GM18519 (cell line): ENCODE results near the gene RFTN2.
"Not testable (repeated sequence)": the region's sequence is repeated elsewhere in the genome, so short reads cannot be mapped to it uniquely, and the experiment has no call there.

Source experiments
- ATAC-seq: cut with Tn5 transposase; IDR thresholded peaks from one replicate; pipeline ENCODE4 v1.9.1; 2021; ENCODE audit warnings: mild to moderate bottlenecking, moderate library complexity; ENCODE audit not compliant: unreplicated experiment, low FRiP score

Gene RFTN2, protein sequence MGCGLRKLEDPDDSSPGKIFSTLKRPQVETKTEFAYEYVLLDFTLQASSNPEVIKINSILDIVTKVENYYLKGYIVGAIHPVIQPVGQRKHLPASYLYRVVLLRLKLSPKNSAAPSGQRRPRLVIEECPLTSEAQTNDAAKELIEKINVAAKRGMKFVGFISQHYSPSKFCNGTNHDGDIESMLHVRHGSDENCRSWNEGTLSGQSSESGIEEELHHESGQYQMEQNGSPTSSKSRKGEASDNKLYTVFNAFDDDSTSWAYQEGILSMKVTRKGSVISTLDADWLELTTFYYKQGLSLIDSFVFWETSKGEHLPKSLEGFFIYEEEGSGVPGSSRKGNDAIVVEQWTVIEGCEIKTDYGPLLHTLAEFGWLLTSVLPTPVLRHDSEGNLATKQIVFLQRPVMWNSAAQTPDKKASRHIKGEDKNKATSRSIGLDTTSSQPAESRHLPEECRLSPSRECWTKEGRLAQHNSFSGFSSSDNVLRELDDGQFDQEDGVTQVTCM

DNA sequence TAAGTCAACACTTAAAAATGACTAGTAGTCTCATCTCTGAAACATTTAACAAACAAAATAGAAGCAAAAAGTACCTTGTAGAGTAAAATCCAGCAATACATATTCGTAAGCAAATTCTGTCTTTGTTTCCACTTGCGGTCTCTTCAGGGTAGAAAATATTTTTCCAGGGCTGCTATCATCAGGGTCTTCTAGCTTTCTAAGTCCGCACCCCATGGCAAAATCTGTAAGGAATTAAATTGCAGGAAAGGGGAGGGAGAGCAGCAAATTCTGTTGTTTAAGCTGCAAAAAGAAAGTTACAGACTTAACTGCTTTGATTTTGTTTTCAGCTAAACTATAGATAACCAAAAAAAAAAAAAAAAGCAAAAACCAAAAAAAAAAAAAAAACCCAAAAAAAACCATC lies at the start of gene RFTN2:
Gene RFTN2 (minus strand): TSS at position 342 of the 400 bp plus-strand sequence. CDS start 129 bp downstream, at position 213.
- ATAC-seq, result no peak

DNA sequence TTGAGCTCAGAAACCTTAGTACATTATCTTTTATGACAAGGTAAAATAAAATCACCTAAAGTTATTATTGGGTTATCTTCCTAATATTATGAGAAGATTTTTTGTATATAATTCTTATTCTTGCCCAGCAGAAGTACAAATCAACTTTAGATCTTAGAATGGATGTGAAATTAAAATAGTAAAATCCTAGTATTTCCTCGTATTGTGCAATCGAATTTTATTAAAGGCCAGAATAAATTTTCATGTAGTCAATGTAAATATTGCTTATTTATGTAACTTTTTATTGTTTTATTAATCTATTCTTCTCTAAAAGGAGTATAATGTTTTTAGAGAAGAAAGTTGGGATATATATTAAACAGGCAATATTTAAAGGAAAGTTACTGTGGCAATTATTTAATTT lies 42.5 kb upstream of the RFTN2 start:
- ATAC-seq, result no peak

DNA sequence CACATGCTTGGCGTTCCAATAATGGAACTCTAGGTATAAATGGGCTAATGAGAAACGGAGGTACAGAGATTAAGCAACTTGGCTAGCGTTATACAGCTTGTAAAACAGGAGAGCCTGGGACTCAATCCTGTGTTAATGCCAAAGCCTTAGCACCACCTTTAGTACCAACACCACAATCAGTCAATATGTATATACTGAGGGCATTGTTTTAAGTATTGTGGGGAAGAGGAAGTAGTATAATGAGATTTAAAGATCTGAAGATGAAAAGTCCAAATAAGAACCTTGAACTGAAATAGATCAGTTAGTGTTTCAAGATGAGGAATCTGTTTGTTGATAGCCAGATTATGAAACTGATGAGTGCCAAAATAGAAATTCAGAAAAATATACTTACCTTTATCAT lies 37.9 kb upstream of the RFTN2 start:
- no peak for ATAC-seq

DNA sequence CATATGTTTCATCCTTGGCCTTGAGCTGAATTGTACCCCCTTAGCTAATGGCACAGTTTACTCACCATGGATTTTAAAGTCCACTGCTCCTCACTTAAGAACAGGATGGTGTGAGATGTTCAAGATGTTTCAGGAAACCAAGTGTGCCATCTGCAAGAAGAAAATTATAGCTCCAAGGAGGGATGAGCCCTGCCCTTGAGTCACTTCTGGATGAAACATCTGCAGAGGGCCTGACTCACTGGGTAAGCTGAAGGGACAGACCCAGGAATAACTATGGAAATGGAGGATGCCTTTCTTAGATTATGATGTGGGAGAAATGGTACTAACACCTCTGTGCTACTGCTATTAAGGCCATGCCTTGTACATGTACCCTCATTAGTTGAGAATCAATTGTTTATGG lies 36.2 kb upstream of the RFTN2 start:
- no peak for ATAC-seq

DNA sequence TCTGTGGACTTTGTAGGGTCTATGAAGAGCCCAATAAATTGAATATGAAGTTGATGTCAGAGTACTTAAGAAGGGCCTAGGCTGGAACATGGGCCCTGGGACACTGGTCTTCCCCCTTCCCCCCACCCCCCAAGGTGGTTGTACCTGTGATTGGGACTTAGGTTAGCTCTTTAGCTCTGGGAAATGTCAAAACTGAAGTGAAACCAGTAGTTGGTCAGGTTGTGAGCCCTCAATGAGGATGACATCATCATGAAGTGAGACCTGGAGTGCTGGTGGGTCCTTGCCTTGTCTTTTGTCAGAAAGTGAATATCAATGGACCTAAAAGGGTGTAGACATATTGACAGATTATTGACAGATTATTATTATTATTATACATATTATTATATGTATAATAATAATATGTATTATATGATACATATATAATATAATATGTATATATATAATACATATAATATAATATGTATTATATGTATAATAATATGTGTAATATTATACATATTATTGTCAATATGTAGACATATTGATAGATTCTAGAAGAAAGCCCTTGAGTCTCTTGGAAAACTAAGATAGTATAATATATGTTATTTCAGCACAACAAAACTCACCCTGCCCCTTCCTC lies 35.1 kb upstream of the RFTN2 start:
- peak; percentile 82 for ATAC-seq

DNA sequence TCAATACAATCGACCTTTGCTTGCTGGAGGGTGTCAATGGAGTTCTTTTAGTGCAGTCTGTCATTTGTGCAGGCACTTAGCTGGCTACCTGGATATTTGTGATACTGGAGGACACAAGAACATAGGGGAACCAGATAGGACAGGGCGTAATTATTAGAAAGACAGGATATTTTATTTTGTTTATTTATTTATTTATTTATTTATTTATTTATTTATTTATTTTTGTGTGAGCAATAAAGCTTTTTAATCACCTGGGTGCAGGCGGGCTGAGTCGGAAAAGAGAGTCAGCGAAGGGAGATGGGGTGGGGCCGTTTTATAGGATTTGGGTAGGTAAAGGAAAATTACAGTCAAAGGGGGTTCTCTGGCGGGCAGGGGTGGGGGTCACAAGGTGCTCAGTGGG lies 33.8 kb upstream of the RFTN2 start:
- not testable (repeated sequence) for ATAC-seq

DNA sequence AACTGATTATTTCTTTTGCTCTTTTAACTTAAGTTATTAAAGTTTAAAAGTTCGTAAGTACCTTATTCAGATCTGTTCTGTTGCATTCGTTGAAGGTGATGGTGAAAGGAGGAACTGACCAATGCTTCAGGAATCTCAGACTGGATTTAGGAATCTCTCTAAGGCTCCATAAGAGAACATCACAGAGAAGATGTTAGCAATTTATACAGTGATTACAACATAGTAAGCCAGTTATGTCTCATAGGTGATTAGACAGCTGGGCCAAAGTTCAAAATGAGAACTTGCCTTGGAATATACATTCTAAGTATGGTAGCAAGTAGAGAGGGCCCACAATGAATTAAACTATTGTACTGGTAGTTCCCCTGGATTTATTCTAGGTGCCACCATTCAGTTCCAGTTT lies 32.9 kb upstream of the RFTN2 start:
- no peak for ATAC-seq

DNA sequence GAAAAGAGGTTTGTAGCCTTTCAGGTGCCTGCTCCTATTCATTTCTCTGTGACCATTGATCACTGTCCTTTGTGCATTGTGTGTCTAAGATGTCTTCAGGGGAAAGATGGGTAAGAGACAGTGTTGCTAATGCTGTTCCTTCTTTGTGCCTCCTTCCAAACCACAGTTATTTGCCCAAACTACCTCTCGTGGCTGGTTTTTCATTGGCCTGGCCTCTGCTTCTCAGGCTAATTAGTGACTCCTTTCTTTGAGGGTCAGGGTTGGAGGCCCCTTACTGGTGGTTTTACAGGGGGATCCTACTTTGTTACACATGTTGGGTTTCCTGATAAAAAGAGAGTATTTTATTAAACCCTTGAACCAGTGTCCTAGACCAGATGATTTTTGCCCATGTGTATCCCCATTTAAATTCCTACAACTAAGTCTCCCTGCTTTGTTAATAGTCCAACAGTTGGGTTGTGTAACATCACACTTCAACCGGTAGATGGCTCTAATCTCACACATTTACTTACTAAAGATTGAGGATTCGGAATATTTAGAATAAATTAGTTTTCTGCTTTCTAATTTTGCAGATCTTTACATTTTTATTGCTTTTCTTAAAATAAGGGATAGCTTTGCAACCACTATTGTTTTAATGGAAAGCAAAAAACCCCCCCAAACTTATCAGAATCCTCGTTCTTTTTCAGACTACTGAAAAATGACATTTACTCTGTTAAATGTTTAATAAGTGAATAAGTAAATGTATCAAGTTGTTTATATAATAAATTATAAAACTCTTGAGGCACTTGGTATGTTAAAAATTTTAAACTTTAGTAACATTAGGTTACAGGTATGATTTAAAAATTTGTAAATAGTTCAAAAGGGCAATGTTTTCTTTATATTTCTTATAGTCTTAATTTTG lies 32.2 kb upstream of the RFTN2 start:
- no peak for ATAC-seq

DNA sequence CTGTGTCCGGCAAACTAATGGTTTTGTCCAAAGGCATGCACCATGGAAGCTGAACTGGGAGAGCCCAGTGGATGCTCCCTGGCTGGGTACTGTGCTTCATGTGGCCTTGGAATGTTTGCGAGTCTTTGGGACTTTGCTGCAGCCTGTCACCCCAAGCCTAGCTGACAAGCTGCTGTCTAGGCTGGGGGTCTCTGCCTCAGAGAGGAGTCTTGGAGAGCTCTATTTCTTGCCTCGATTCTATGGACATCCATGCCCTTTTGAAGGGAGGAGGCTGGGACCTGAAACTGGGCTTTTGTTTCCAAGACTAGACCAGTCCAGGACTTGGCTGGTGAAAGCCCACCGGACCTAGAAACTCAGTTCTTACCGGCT lies 31.4 kb upstream of the RFTN2 start:
- ATAC-seq, result no peak

DNA sequence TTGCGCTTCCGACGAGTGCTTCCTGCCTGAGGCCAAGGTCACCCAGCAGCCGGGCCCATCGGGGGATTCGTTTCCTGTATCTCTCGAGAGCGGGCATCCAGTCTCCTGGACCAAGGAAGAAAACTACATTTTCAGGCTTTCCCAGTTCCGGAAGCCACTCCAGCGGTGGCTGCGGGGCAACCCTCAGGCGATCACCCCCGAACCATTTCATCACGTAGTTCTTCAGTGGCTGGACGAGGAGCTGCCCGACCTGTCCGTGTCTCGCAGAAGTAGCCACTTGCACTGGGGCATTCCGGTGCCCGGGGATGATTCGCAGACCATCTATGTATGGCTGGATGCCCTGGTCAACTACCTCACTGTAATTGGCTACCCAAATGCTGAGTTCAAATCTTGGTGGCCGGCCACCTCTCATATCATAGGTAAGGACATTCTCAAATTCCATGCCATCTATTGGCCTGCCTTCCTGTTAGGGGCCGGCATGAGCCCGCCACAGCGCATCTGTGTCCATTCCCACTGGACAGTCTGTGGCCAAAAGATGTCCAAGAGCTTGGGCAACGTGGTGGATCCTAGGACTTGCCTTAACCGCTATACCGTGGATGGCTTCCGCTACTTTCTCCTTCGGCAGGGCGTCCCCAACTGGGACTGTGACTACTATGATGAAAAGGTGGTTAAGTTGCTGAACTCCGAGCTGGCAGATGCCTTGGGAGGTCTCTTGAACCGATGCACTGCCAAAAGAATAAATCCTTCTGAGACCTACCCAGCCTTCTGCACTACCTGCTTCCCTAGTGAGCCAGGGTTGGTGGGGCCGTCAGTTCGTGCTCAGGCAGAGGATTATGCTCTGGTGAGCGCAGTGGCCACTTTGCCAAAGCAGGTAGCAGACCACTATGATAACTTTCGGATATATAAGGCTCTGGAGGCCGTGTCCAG lies 30.8 kb upstream of the RFTN2 start:
- ATAC-seq, result peak; percentile 9

DNA sequence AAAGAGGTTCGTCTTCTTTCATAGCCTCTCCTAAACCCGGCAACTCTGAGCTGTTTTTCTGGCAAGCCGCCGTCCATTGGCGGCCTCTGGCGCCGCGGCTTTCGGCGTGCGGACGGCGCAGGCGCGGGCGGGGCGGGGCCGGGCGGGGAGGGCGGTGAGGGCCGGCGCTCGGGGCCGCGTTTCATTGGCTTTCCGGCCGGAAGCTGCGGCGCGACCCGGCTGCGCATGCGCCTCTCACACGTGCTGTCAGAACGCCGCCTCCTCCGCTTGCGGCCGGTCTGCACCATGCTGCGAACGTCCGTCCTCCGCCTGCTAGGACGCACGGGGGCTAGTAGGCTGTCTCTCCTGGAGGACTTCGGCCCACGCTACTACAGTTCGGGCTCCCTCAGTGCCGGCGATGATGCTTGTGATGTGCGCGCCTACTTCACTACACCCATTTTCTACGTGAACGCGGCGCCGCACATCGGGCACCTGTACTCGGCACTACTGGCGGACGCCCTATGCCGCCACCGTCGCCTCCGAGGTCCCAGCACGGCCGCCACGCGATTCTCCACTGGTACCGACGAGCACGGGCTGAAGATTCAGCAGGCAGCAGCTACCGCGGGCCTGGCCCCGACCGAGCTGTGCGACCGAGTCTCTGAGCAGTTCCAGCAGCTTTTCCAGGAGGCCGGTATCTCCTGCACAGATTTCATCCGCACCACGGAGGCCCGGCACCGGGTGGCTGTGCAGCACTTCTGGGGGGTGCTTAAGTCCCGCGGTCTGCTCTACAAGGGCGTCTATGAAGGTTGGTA lies 29.9 kb upstream of the RFTN2 start, which contains the start of gene MARS2:
Gene MARS2 (plus strand): TSS at position 249 of the 791 bp plus-strand sequence. CDS start 37 bp downstream, at position 286.
- ATAC-seq, result peak; percentile 72

DNA sequence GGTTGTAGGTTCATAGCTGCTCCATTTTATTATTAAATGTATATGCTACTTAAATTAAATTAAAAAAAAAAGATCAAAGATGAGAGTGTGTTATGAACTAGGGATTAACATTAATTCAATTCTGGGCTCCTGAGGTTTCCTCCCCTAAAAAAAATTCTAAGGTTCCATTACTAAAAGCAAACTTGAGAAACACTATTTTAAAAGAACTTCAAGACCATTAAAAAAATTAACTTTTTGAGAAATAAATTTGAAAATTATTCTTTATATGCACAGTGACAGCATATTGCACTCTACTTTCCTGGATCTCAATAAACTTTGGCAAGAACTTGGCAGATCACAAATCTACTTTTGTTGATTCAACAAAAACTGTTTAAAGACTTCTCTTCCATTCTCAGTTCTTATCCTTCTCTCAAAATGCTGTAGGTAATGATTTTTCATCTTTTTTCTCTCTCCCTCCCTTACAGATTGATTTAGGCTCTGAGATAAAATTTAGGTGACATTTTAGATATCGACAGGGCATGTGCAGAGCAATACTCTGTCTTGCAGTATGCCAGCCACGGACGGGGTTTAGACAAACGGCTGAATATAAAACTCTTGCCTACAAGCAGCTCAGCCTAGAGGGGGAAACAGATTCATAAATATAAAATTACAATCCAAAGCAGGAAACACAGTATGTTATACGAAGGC lies 29.2 kb upstream of the RFTN2 start:
- peak; percentile 15 for ATAC-seq

DNA sequence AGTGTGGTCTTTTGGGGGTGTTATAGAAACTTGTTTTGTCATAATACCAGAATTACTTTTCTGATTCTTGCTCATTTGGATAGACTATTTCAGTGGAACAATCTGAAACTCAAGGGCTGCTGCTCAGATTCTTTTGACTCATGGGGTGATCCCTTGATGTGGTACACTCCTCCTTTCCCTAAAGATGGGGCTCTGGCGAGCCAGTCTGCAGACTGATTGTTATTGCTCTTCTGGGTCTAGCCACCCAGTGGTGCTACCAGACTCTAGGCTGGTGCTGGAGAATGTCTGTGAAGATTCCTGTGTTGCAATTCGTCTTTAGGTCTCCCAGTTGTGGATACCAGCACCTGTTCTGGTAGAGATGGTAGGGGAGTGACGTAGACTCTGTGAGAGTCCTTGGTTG lies 25.6 kb upstream of the RFTN2 start:
- ATAC-seq, result no peak

DNA sequence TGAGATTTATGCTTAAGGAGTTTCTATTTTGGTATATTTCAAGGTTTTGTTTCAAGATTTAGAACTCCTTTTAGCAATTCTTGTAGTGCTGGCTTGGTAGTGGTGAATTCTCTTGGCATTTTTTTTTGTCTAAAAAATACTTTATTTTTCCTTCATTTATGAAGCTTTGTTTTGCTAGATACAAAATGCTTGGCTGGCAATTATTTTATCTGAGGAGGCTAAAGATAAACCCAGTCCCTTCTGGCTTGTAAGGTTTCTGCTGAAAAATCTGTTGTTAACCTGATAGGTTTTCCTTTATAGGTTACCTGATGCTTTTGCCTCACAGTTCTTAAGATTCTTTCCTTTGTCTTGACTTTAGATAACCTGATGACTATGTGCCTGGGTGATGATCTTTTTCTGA lies 24.3 kb upstream of the RFTN2 start:
- ATAC-seq, result not testable (repeated sequence)

DNA sequence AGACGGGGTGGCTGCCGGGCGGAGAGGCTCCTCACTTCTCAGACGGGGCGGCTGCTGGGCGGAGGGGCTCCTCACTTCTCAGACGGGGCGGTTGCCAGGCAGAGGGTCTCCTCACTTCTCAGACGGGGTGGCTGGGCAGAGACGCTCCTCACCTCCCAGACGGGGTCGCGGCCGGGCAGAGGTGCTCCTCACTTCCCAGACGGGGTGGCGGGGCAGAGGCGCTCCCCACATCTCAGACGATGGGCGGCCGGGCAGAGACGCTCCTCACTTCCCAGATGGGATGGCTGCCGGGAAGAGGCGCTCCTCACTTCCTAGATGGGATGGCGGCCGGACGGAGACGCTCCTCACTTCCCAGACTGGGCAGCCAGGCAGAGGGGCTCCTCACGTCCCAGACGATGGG lies 21.2 kb upstream of the RFTN2 start:
- ATAC-seq, result not testable (repeated sequence)

DNA sequence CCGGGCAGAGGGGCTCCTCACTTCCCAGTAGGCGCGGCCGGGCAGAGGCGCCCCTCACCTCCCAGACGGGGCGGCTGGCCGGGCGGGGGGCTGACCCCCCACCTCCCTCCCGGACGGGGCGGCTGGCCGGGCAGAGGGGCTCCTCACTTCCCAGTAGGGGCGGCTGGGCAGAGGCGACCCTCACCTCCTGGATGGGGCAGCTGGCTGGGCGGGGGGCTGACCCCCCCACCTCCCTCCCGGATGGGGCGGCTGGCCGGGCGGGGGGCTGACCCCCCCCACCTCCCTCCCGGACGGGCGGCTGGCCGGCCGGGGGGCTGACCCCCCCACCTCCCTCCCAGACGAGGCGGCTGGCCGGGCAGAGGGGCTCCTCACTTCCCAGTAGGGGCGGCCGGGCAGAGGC lies 20.6 kb upstream of the RFTN2 start:
- not testable (repeated sequence) for ATAC-seq

DNA sequence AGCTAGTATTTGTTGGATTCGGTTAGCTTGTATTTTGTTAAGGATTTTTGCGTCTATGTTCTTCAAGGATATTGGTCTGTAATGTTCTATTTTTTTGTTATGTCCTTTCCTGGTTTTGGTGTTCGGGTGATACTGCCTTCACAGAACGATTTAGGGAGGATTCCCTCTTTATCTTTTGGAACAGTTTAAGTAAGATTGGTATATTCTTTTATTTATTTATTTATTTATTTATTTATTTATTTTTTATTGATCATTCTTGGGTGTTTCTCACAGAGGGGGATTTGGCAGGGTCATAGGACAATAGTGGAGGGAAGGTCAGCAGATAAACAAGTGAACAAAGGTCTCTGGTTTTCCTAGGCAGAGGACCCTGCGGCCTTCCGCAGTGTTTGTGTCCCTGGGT lies 19.8 kb upstream of the RFTN2 start:
- ATAC-seq, result not testable (repeated sequence)

DNA sequence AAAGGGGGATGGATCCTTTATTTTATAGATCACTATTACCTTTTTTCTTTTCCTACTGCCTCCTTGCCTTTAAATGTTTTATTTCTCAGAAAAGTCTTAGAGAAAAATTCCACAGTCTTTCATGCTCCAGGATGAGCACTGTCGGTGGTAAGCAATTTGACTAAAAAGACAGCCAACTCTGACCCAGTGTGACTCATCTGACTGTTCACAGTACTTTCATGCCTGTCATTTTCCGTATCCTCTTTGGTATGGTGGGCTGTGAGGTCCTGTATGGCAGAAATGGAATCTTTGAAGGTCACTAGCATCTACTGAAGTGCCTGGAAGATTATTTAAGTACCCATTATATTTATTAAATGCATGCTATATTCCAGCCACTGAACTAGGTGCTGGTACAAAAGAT lies 2.1 kb upstream of the RFTN2 start:
- no peak for ATAC-seq
